ENCODE data around the gene CTPS2. TPM values are rescaled to one million over a fixed set of nuclear protein-coding genes. Genes with fewer than 3 reads are reported as not detected.
"Not testable (repeated sequence)": the region's sequence is repeated elsewhere in the genome, so short reads cannot be mapped to it uniquely, and the experiment has no call there.

The CTPS2 gene
- total RNA-seq, 4 donors from 2014 or later = 5.2 to 24.5 (median 15.1) TPM

GRCh38 chrX:16635040-16635439 lies 77.4 kb downstream of the CTPS2 start:
- H3K4me3 ChIP-seq = no peak overlapping the region
- intact Hi-C loops (cut with DNase I; ENCODE audit: low total_unique reads) = no loop called here
- no peaks in the 10 kb centered on the region for H3K4me1 ChIP-seq
- H3K27ac ChIP-seq = no peak overlapping the region
- TF ChIP-seq, protein P1, sequence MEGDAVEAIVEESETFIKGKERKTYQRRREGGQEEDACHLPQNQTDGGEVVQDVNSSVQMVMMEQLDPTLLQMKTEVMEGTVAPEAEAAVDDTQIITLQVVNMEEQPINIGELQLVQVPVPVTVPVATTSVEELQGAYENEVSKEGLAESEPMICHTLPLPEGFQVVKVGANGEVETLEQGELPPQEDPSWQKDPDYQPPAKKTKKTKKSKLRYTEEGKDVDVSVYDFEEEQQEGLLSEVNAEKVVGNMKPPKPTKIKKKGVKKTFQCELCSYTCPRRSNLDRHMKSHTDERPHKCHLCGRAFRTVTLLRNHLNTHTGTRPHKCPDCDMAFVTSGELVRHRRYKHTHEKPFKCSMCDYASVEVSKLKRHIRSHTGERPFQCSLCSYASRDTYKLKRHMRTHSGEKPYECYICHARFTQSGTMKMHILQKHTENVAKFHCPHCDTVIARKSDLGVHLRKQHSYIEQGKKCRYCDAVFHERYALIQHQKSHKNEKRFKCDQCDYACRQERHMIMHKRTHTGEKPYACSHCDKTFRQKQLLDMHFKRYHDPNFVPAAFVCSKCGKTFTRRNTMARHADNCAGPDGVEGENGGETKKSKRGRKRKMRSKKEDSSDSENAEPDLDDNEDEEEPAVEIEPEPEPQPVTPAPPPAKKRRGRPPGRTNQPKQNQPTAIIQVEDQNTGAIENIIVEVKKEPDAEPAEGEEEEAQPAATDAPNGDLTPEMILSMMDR (IDR thresholded peaks at IDR 0.05) = no peak
- TF ChIP-seq POLR2AphosphoS5 (IDR thresholded peaks at IDR 0.05) (no peak), EP300 (IDR thresholded peaks at IDR 0.05; ENCODE audit: low read depth) (no peak), POLR2A (IDR thresholded peaks at IDR 0.05) (no peak)
- no peaks in the 10 kb centered on the region for H3K9me3 ChIP-seq
- in situ Hi-C loops (cut with MboI; ENCODE audit: low pct_ligation_motif_present in 1 of 4, low pct_unique_long_range_greater_than_20kb in 1 of 4, low sequenced_read_pairs in 3 of 4) = no loop called here
- no peaks in the 10 kb centered on the region for H3K27me3 ChIP-seq
- no peak for DNase-seq
- WGBS, 2 donors (ENCODE audit: low coverage in 1 of 2) = 88 to 96% methylated on average over 5 of the region's 5 CpGs
- no peaks in the 10 kb centered on the region for H3K36me3 ChIP-seq

DNA sequence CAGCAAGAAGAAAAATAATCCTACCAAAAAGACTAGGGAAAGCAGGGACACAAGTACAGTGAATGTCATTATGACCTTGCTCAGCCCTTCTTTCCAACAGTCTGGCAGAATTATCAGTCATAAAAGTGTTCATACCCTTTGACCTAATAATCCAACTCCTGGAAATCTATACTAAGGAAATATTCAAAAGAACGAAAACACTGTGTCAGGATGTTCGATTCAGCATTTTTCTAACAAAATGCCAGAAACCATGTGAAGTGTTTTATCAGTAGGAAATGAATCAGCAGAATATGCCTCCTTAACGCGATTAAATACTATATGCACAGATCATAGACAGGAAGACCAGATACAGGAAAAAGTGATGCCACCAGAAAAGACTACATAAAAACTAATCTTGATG lies 78.7 kb downstream of the CTPS2 start:
- TF ChIP-seq, protein P1 (IDR thresholded peaks at IDR 0.05) = no peak
- no peak for TF ChIP-seq POLR2AphosphoS5 (IDR thresholded peaks at IDR 0.05)
- TF ChIP-seq EP300 (IDR thresholded peaks at IDR 0.05; ENCODE audit: low read depth) = no peak
- no peak for TF ChIP-seq POLR2A (IDR thresholded peaks at IDR 0.05)
- intact Hi-C loops (cut with DNase I; ENCODE audit: low total_unique reads) (no loop called here), in situ Hi-C loops (cut with MboI; ENCODE audit: low pct_ligation_motif_present in 1 of 4, low pct_unique_long_range_greater_than_20kb in 1 of 4, low sequenced_read_pairs in 3 of 4) (no loop called here)
- Histone ChIP-seq H3K4me3 (no peak overlapping the region), H3K4me1 (no peaks in the 10 kb centered on the region), H3K27me3 (no peaks in the 10 kb centered on the region), H3K36me3 (no peaks in the 10 kb centered on the region), H3K27ac (no peak overlapping the region), H3K9me3 (no peaks in the 10 kb centered on the region)
- DNase-seq = no peak
- WGBS, 2 donors (ENCODE audit: low coverage in 1 of 2) = 78% methylated on average over 4 of the region's 4 CpGs; no CpG with 5 or more reads in 1 of the 2 donors

DNA sequence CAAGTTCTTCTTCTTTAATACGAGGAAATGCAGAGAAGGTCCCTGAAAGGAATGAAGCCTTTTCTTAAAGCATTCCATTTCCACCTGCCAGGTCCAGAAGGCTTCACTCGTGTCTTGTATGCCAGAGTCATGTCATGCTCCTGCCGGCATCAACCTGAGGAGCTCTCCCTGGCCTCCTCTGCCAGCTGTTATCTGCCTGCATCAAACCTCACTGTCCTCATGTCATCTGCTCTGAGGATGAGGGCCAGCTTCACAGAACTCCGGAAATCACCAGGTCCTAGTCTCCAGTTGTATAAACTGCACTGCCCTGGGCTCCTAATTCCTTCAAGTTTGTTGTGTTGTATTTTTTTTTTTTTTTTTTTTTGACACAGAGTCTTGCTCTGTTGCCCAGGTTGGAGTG lies 82.6 kb downstream of the CTPS2 start:
- no peaks in the 10 kb centered on the region for H3K36me3 ChIP-seq
- no peaks in the 10 kb centered on the region for H3K9me3 ChIP-seq
- in situ Hi-C loops (cut with MboI; ENCODE audit: low pct_ligation_motif_present in 1 of 4, low pct_unique_long_range_greater_than_20kb in 1 of 4, low sequenced_read_pairs in 3 of 4) = no loop called here
- TF ChIP-seq EP300 (IDR thresholded peaks at IDR 0.05; ENCODE audit: low read depth) (no peak), POLR2AphosphoS5 (IDR thresholded peaks at IDR 0.05) (no peak), POLR2A (IDR thresholded peaks at IDR 0.05) (no peak)
- TF ChIP-seq, protein P1 (IDR thresholded peaks at IDR 0.05) = no peak
- no peak for DNase-seq
- WGBS, 2 donors (ENCODE audit: low coverage in 1 of 2) = 75% methylated on average over 4 of the region's 4 CpGs; no CpG with 5 or more reads in 1 of the 2 donors
- no peaks in the 10 kb centered on the region for H3K4me1 ChIP-seq
- no peaks in the 10 kb centered on the region for H3K27me3 ChIP-seq
- no peak overlapping the region for H3K27ac ChIP-seq
- intact Hi-C loops (cut with DNase I; ENCODE audit: low total_unique reads) = no loop called here
- H3K4me3 ChIP-seq = no peak overlapping the region

DNA sequence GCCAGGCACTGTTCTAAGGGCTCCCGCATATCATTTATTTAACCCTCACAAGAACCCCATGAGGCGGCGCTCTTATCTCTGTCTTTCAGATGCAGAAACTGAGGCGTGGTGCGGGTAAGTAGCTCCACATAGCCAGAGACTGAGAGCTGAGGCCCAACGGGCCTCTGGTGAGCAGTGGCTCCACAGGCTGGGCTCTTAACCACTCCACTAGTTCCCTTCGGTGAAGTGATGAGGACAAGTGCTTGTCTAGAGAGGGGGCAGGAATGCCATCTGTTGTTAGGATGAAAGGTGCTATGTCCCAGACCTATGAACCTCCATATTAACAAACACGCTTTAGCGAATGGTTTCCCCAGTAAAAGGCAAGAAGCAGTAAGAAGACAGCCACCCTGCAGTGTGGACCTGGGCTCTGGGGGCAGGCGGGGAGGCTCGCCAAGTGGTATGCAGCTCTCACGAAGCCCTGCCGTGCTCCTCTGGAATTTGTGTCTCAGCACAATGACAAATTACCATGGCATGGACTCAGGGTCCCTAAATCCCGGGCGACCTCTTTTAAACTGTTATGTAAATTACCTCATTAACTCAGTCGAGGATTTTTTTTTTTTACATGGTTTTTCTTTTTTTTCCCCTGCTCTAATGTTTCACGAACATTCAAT lies 83.4 kb downstream of the CTPS2 start:
- DNase-seq = no peak
- Histone ChIP-seq H3K4me1 (no peaks in the 10 kb centered on the region), H3K9me3 (no peaks in the 10 kb centered on the region), H3K4me3 (no peak overlapping the region), H3K27ac (no peak overlapping the region), H3K27me3 (no peaks in the 10 kb centered on the region), H3K36me3 (no peaks in the 10 kb centered on the region)
- intact Hi-C loops (cut with DNase I; ENCODE audit: low total_unique reads) (no loop called here), in situ Hi-C loops (cut with MboI; ENCODE audit: low pct_ligation_motif_present in 1 of 4, low pct_unique_long_range_greater_than_20kb in 1 of 4, low sequenced_read_pairs in 3 of 4) (no loop called here)
- TF ChIP-seq POLR2A (IDR thresholded peaks at IDR 0.05) (no peak), POLR2AphosphoS5 (IDR thresholded peaks at IDR 0.05) (no peak)
- WGBS, 2 donors (ENCODE audit: low coverage in 1 of 2) = 60 to 81% methylated on average over 2 to 17 of the region's 17 CpGs

DNA sequence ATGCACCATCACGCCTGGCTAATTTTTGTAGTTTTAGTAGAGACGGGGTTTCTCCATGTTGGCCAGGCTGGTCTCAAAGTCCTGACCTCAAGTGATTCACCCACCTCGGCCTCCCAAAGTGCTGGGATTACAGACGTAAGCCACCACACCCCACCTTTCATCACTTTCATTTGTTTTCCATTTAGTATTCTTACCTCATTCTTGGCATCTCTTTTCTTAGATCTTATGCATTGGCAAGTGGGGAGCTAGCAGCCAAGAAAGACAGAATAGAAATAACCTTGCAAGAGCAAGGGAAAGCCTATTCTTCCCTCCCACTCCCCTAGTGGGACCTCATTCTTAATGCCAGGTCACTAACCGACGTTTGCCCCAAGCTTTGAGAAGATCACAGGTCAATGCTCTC lies 84.0 kb downstream of the CTPS2 start:
- H3K27me3 ChIP-seq; in situ Hi-C loops (cut with MboI; ENCODE audit: low pct_ligation_motif_present in 1 of 4, low pct_unique_long_range_greater_than_20kb in 1 of 4, low sequenced_read_pairs in 3 of 4); H3K36me3 ChIP-seq; H3K27ac ChIP-seq; DNase-seq; H3K4me1 ChIP-seq; H3K4me3 ChIP-seq; H3K9me3 ChIP-seq; intact Hi-C loops (cut with DNase I; ENCODE audit: low total_unique reads): not testable (repeated sequence)
- 85% methylated on average over 6 of the region's 6 CpGs; no CpG with 5 or more reads in 1 of the 2 donors for WGBS, 2 donors (ENCODE audit: low coverage in 1 of 2)
